Peyer's patch (tissue), 4 donors: ENCODE measurements around the gene PRKAG3.

Experiments
- POLR2A ChIP-seq, 2 donors: fragments of 450-650 bp; IDR thresholded peaks; one replicate each; pipeline ENCODE4 v1.5.1; 2017; ENCODE audit warnings: antibody characterized with exemption in 2 of 2, mild to moderate bottlenecking in 2 of 2, moderate library complexity in 2 of 2
- TF ChIP-seq, protein P1 (sequence below), 6 experiments: fragments of 450-650 bp in 4 of 6; fragments of 200-600 bp in 2 of 6; sonication (generic) in 1 of 6; IDR thresholded peaks; one replicate each; pipeline ENCODE4 v1.5.1; 2017 to 2019; ENCODE audit warnings: antibody characterized with exemption in 6 of 6, mild to moderate bottlenecking in 3 of 6, moderate library complexity in 1 of 6

DNA sequence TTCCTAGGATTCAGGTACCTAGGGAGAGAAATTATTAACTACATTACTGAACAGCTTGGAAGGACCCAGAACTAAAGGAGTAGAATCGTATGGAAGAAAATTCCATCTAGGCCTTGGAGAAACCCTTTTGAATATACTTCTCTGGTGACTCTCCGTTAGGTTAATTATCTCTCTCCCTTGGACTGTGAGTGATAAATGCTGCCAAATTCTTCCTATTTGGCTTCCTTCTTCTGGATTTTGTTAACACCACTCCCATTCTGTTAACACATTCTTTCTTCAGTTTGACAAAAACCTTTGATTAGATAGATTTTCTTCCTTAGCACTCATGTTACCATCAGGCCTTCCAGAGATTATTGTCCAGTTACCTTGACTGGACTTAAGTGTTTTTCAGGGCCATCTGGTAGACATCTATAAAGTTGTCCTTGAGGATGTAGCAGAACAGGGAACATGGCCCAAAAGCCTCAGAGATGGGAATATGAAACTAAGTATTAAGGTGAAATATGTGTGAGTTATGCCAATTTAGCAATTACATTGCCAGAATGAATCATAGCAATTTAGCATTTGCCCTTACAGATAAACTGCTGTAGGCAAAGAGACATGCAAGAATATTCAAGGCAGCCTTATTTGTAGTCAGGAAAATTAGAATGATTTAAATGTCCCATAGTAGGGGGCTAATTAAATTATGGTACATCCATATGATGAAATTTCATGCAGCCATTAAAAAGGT, 42.9 kb downstream of the PRKAG3 start:
- TF ChIP-seq, protein P1, sequence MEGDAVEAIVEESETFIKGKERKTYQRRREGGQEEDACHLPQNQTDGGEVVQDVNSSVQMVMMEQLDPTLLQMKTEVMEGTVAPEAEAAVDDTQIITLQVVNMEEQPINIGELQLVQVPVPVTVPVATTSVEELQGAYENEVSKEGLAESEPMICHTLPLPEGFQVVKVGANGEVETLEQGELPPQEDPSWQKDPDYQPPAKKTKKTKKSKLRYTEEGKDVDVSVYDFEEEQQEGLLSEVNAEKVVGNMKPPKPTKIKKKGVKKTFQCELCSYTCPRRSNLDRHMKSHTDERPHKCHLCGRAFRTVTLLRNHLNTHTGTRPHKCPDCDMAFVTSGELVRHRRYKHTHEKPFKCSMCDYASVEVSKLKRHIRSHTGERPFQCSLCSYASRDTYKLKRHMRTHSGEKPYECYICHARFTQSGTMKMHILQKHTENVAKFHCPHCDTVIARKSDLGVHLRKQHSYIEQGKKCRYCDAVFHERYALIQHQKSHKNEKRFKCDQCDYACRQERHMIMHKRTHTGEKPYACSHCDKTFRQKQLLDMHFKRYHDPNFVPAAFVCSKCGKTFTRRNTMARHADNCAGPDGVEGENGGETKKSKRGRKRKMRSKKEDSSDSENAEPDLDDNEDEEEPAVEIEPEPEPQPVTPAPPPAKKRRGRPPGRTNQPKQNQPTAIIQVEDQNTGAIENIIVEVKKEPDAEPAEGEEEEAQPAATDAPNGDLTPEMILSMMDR (IDR thresholded peaks at IDR 0.05) = no peak
- TF ChIP-seq POLR2A (IDR thresholded peaks at IDR 0.05) = no peak
